GM12801 (cell line): ENCODE measurements around the gene LRRC4B.

Source experiments
- CTCF ChIP-seq: IDR thresholded peaks from one replicate; pipeline ENCODE4 v1.5.1; 2011; ENCODE audit warnings: control low read depth; ENCODE audit not compliant: insufficient read length; ENCODE audit errors: extremely low read depth

LRRC4B gene

GRCh38 chr19:50510700-50511068 lies 57.6 kb downstream of the LRRC4B start:
- no peak for TF ChIP-seq CTCF

- TF ChIP-seq CTCF: no peak
These were observed 58.0 kb downstream of the LRRC4B start for GRCh38 chr19:50510121-50510670.

- no peak for TF ChIP-seq CTCF
These were observed 58.9 kb downstream of the LRRC4B start for GRCh38 chr19:50509366-50509765.

- no peak for TF ChIP-seq CTCF
These were observed 59.4 kb downstream of the LRRC4B start for GRCh38 chr19:50508843-50509190.

- no peak for TF ChIP-seq CTCF
These were observed 60.9 kb downstream of the LRRC4B start for GRCh38 chr19:50507376-50507775.

GRCh38 chr19:50506700-50507099 lies 61.5 kb downstream of the LRRC4B start:
- no peak for TF ChIP-seq CTCF

- no peak for TF ChIP-seq CTCF
These were observed 62.2 kb downstream of the LRRC4B start for GRCh38 chr19:50505856-50506611.
